HEK293 (cell line): ENCODE data around the gene MCAM.

Experiments used
- CTCF ChIA-PET: fragments of 350-600 bp; formaldehyde crosslinking; extraction: SDS; loops from one replicate; lab custom pipeline; 2021; ENCODE audit warnings: antibody characterized with exemption; lab: Yijun Ruan, JAX
- POLR2A ChIA-PET: fragments of 300-600 bp; formaldehyde crosslinking; extraction: SDS; loops from one replicate; lab custom pipeline; 2020; ENCODE audit warnings: antibody characterized with exemption, inconsistent platforms; lab: Yijun Ruan, JAX
- H3K27ac ChIP-seq: fragments of 200-500 bp; sonication (Bioruptor generic); 2 replicates; pipeline ENCODE4 v1.5.1; 2014; ENCODE audit warnings: low read depth, low read length, control low read depth, inconsistent platforms; ENCODE audit errors: extremely low read depth
- H3K36me3 ChIP-seq, 2 experiments: fragments of 200-500 bp in 1 of 2; sonication (Bioruptor generic) in 1 of 2; 1 replicate in 1 of 2; 2 replicates in 1 of 2; pipeline ENCODE4 v1.5.1; 2014 to 2017; ENCODE audit warnings: inconsistent platforms in 2 of 2, low read length in 2 of 2; ENCODE audit not compliant: control insufficient read depth in 2 of 2, insufficient read depth in 1 of 2
- H3K4me1 ChIP-seq: fragments of 200-500 bp; sonication (Bioruptor generic); 2 replicates; pipeline ENCODE4 v1.5.1; 2014; ENCODE audit warnings: mild to moderate bottlenecking, low read length, inconsistent platforms; ENCODE audit not compliant: control insufficient read depth, insufficient read depth
- H3K4me3 ChIP-seq: 2 replicates; pipeline ENCODE4 v1.5.1; 2011; ENCODE audit warnings: low read depth, mild to moderate bottlenecking, control low read depth, low read length, moderate library complexity
- H3K9me3 ChIP-seq: fragments of 200-500 bp; sonication (Bioruptor generic); 2 replicates; pipeline ENCODE4 v1.5.1; 2014; ENCODE audit warnings: low read depth, low read length, inconsistent platforms; ENCODE audit not compliant: control insufficient read depth, insufficient read depth
- HOXA7 ChIP-seq: sonication (generic); formaldehyde crosslinking; IDR thresholded peaks from 2 replicates; pipeline ENCODE4 v1.8.1; 2022; ENCODE audit warnings: missing genetic modification reagents, borderline replicate concordance
- ZBTB10 ChIP-seq: fragments of 450-650 bp; formaldehyde crosslinking; IDR thresholded peaks from 2 replicates; pipeline ENCODE4 v1.5.1; 2016; ENCODE audit warnings: missing biosample characterization, missing genetic modification characterization
- ZBTB11 ChIP-seq: fragments of 450-650 bp; formaldehyde crosslinking; conservative IDR thresholded peaks from 2 replicates; pipeline ENCODE4 v1.5.1; 2016; ENCODE audit warnings: low read depth, missing biosample characterization, missing genetic modification characterization
- ZNF155 ChIP-seq: fragments of 450-650 bp; formaldehyde crosslinking; IDR thresholded peaks from 2 replicates; pipeline ENCODE4 v1.5.1; 2016; ENCODE audit warnings: missing biosample characterization, missing genetic modification characterization
- ZNF24 ChIP-seq: fragments of 450-650 bp; formaldehyde crosslinking; IDR thresholded peaks from 2 replicates; pipeline ENCODE4 v1.5.1; 2016; ENCODE audit warnings: missing biosample characterization, missing genetic modification characterization
- ZNF362 ChIP-seq: fragments of 450-650 bp; formaldehyde crosslinking; IDR thresholded peaks from 2 replicates; pipeline ENCODE4 v1.5.1; 2016; ENCODE audit warnings: missing biosample characterization, missing genetic modification characterization
- ZNF433 ChIP-seq: fragments of 450-650 bp; formaldehyde crosslinking; IDR thresholded peaks from 2 replicates; pipeline ENCODE4 v1.5.1; 2016; ENCODE audit warnings: missing biosample characterization, missing genetic modification characterization, low read depth
- ZNF658 ChIP-seq: fragments of 450-650 bp; formaldehyde crosslinking; IDR thresholded peaks from 2 replicates; pipeline ENCODE4; 2016; ENCODE audit warnings: missing biosample characterization, missing genetic modification characterization
- ZNF660 ChIP-seq: fragments of 450-650 bp; IDR thresholded peaks from 2 replicates; pipeline ENCODE4 v1.5.1; 2018; ENCODE audit warnings: missing biosample characterization, mild to moderate bottlenecking, missing genetic modification characterization
- ZNF677 ChIP-seq: fragments of 450-650 bp; IDR thresholded peaks from 2 replicates; pipeline ENCODE4 v1.5.0; 2018; ENCODE audit warnings: missing biosample characterization, mild to moderate bottlenecking, missing genetic modification characterization, moderate library complexity
- ZNF843 ChIP-seq: fragments of 450-650 bp; formaldehyde crosslinking; IDR thresholded peaks from 2 replicates; pipeline ENCODE4 v1.5.1; 2016; ENCODE audit warnings: missing biosample characterization, missing genetic modification characterization
- TF ChIP-seq, protein P1 (sequence below): fragments of 450-650 bp; formaldehyde crosslinking; IDR thresholded peaks from 2 replicates; pipeline ENCODE4 v1.5.1; 2016; ENCODE audit warnings: missing biosample characterization, missing genetic modification characterization

Gene MCAM

DNA sequence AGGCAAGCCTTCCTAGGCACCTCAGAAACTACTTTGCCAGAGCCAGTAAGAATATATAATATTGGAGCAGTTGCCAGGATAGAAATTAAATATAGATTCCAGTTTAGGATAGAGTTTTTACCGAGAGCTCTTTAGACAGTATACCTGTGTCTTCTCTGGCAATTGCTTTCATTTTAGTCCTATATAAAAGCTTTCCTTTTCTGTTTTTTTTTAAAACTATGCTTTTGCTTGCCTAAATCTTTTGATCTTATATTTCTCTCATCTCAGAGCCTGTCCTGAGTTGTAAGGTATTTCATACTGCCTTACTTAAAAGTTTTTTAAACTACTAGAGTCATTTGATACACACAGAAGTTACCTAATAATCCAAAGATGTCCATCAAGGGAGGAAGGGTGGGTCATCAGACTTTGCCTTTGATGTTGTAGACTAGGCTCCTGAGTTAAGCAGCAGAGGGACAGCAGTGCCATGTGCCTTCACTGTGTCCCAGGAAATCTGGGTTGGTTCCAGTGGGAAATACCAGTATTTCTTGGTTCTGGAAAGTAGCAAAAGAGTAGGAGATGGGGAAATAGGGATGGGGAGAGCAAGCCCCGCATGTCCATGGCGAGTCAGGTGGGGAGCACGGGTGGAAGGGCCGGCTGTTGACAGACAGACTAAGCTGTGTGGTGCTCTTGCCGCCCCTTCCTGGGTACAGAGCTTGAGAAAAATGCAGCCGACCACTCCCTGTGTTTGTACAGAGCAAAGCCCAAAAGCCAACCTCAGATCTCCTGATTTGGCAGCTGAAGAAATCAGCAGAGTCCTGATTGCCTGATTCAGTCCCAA, 11.2 kb downstream of the MCAM start:
- Histone ChIP-seq H3K4me3 (no peak overlapping the region), H3K4me1 (no peaks in the 10 kb centered on the region), H3K9me3 (no peaks in the 10 kb centered on the region), H3K27ac (no peak overlapping the region), H3K36me3 (peaks cover 0 to 65% of the 10 kb centered on the region in 2 experiments; a peak in 2 of 3 replicates)
- ChIA-PET CTCF (interaction anchor here (0.8 to 4.4 kb wide), 5 partner anchors 18 to 169 kb away, joined by 3 to 20 read pairs (median 3); partner anchors contain the start of gene CBL), POLR2A (interaction anchor here (1.3 to 4.8 kb wide), 3 partner anchors 11 to 32 kb away, joined by 3 to 35 read pairs (median 4); partner anchors contain the start of genes MCAM and RNF26)
- no peak for TF ChIP-seq ZNF155
- peak; percentile 51; the same call in 1 of the 2 replicates for TF ChIP-seq ZNF660 (tag by site-specific recombination)

DNA sequence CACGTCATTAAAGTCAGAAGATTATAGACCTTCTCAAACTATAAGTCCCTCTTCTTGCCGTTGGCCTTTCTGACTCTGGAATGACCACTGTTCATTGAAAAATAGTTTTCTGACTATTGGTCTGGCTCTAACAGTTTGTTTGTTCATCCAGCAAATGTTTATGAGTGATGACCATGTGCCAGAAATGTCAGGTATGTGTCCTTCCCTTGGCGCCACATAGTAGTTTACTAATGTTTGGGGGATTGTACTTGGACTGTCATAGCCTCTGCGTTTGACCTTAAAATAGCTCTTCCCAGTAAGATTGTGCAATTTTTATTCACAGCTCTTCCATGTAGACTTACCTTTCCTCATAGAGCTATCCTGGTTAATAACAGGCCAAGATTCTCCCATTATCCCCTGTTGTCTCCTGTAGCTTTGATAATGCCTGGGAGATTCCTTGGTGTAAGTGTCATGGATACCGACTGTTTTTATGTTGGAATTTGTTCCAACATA, 13.7 kb downstream of the MCAM start:
- Histone ChIP-seq H3K4me3 (no peak overlapping the region), H3K9me3 (no peaks in the 10 kb centered on the region), H3K27ac (no peak overlapping the region), H3K36me3 (peaks cover 0 to 66% of the 10 kb centered on the region in 2 experiments; a peak in 2 of 3 replicates), H3K4me1 (no peaks in the 10 kb centered on the region)
- POLR2A ChIA-PET = no interaction called here
- CTCF ChIA-PET = interaction anchor here (1.2 kb wide), 1 partner anchor 20 kb away, joined by 3 read pairs; no protein-coding TSS in a partner anchor
- TF ChIP-seq ZNF677 (tag by site-specific recombination) = no peak
- no peak for TF ChIP-seq ZNF24
- no peak for TF ChIP-seq HOXA7
- TF ChIP-seq, all 188 proteins: peak for 0

GRCh38 chr11:119300198-119300964, 16.5 kb downstream of the MCAM start:
- H3K27ac ChIP-seq = no peak overlapping the region
- H3K36me3 ChIP-seq = peaks cover 0 to 74% of the 10 kb centered on the region in 2 experiments; a peak in 2 of 3 replicates
- H3K4me3 ChIP-seq = no peak overlapping the region
- TF ChIP-seq ZBTB11 = no peak
- TF ChIP-seq ZNF362 (tag by site-specific recombination) = no peak
- TF ChIP-seq, protein P1, sequence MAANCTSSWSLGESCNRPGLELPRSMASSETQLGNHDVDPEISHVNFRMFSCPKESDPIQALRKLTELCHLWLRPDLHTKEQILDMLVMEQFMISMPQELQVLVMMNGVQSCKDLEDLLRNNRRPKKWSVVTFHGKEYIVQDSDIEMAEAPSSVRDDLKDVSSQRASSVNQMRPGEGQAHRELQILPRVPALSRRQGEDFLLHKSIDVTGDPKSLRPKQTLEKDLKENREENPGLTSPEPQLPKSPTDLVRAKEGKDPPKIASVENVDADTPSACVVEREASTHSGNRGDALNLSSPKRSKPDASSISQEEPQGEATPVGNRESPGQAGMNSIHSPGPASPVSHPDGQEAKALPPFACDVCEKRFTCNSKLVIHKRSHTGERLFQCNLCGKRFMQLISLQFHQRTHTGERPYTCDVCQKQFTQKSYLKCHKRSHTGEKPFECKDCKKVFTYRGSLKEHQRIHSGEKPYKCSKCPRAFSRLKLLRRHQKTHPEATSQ (tag by site-specific recombination) = no peak
- no peak for TF ChIP-seq ZNF843 (tag by site-specific recombination)
- TF ChIP-seq ZNF433 (tag by site-specific recombination) = no peak
- TF ChIP-seq ZNF658 (tag by site-specific recombination) = no peak
- no peak for TF ChIP-seq ZBTB10 (tag by site-specific recombination)
- TF ChIP-seq, all 188 proteins: peak for 0
- no peaks in the 10 kb centered on the region for H3K4me1 ChIP-seq
- no peaks in the 10 kb centered on the region for H3K9me3 ChIP-seq
- CTCF ChIA-PET = interaction anchor here (0.7 to 2.8 kb wide), 4 partner anchors 22 to 255 kb away, joined by 4 to 14 read pairs (median 6); partner anchors contain the start of gene CBL
- POLR2A ChIA-PET = interaction anchor here (0.5 to 1.1 kb wide), 2 partner anchors 60 to 131 kb away, joined by 3 read pairs; no protein-coding TSS in a partner anchor
